ENCODE data around the gene SRRM4.

- no peak for TF ChIP-seq CTCF (conservative IDR thresholded peaks at IDR 0.05 in 1 of 2, IDR thresholded peaks at IDR 0.05 in 1 of 2; ENCODE audit: low read depth in 1 of 2, low read length in 2 of 2)
- TF ChIP-seq EZH2 (IDR thresholded peaks at IDR 0.05; ENCODE audit: low read length, missing control alignments), result no peak
These were observed 121.4 kb downstream of the SRRM4 start for GRCh38 chr12:119102714-119103113.
